Measurements from ENCODE around the gene CXCL11. TPM values are rescaled to one million over a fixed set of nuclear protein-coding genes. Genes with fewer than 3 reads are reported as not detected.
"Not testable (repeated sequence)": the region's sequence is repeated elsewhere in the genome, so short reads cannot be mapped to it uniquely, and the experiment has no call there.

Gene CXCL11
- total RNA-seq, 2 experiments from 2014 or later, result not detected

- Mint-ChIP-seq H3K4me3 (no peak overlapping the region), H3K9me3 (ENCODE audit: insufficient read depth) (no peaks in the 10 kb centered on the region), H3K4me1 (ENCODE audit: low read depth) (peaks cover 21% of the 10 kb centered on the region), H3K27me3 (ENCODE audit: low read depth) (peaks cover 2% of the 10 kb centered on the region), H3K36me3 (ENCODE audit: low read depth) (no peaks in the 10 kb centered on the region), H3K27ac (no peak overlapping the region)
- ChIA-PET POLR2A (no interaction called here), CTCF (interaction anchor here (1.0 to 2.1 kb wide), 3 partner anchors 65 to 144 kb away, joined by 4 to 26 read pairs (median 4); no protein-coding TSS in a partner anchor)
- no peak for ATAC-seq
- no peak for DNase-seq
Measured at GRCh38 chr4:76060506-76060905, 24.6 kb upstream of the CXCL11 start.

- Mint-ChIP-seq H3K27ac (no peak overlapping the region), H3K4me1 (ENCODE audit: low read depth) (peaks cover 28% of the 10 kb centered on the region), H3K9me3 (ENCODE audit: insufficient read depth) (no peaks in the 10 kb centered on the region), H3K4me3 (no peak overlapping the region), H3K27me3 (ENCODE audit: low read depth) (peaks cover 2% of the 10 kb centered on the region), H3K36me3 (ENCODE audit: low read depth) (no peaks in the 10 kb centered on the region)
- ATAC-seq (no peak), DNase-seq (no peak)
- POLR2A ChIA-PET, result no interaction called here
- CTCF ChIA-PET, result interaction anchor here (2.1 to 2.6 kb wide), 2 partner anchors 63 to 66 kb away, joined by 7 to 24 read pairs; no protein-coding TSS in a partner anchor
Measured at GRCh38 chr4:76059750-76060149, 23.9 kb upstream of the CXCL11 start.

GRCh38 chr4:76058888-76059426 lies 23.1 kb upstream of the CXCL11 start:
- H3K4me1 Mint-ChIP-seq (ENCODE audit: low read depth), result peaks cover 28% of the 10 kb centered on the region
- no peak overlapping the region for H3K4me3 Mint-ChIP-seq
- no peaks in the 10 kb centered on the region for H3K9me3 Mint-ChIP-seq (ENCODE audit: insufficient read depth)
- ChIA-PET CTCF (interaction anchor here (0.7 to 2.6 kb wide), 5 partner anchors 8 to 121 kb away, joined by 3 to 24 read pairs (median 3); no protein-coding TSS in a partner anchor), POLR2A (no interaction called here)
- peaks cover 2% of the 10 kb centered on the region for H3K27me3 Mint-ChIP-seq (ENCODE audit: low read depth)
- DNase-seq (no peak), ATAC-seq (no peak)
- no peak overlapping the region for H3K27ac Mint-ChIP-seq
- H3K36me3 Mint-ChIP-seq (ENCODE audit: low read depth), result no peaks in the 10 kb centered on the region

GRCh38 chr4:76058302-76058701 lies 22.4 kb upstream of the CXCL11 start:
- Mint-ChIP-seq H3K4me1 (ENCODE audit: low read depth) (peaks cover 28% of the 10 kb centered on the region), H3K27me3 (ENCODE audit: low read depth) (peaks cover 2% of the 10 kb centered on the region), H3K9me3 (ENCODE audit: insufficient read depth) (no peaks in the 10 kb centered on the region), H3K36me3 (ENCODE audit: low read depth) (no peaks in the 10 kb centered on the region), H3K4me3 (no peak overlapping the region), H3K27ac (no peak overlapping the region)
- POLR2A ChIA-PET, result no interaction called here
- CTCF ChIA-PET, result interaction anchor here (0.7 to 2.6 kb wide), 6 partner anchors 8 to 120 kb away, joined by 3 to 24 read pairs (median 3); no protein-coding TSS in a partner anchor
- ATAC-seq (no peak), DNase-seq (no peak)

- CTCF ChIA-PET, result interaction anchor here (1.1 to 4.1 kb wide), 3 partner anchors 11 to 60 kb away, joined by 3 to 26 read pairs (median 15); no protein-coding TSS in a partner anchor
- ATAC-seq (no peak), DNase-seq (no peak)
- H3K27ac Mint-ChIP-seq, result no peak overlapping the region
- H3K27me3 Mint-ChIP-seq (ENCODE audit: low read depth), result peaks cover 2% of the 10 kb centered on the region
- H3K4me1 Mint-ChIP-seq (ENCODE audit: low read depth), result peaks cover 25% of the 10 kb centered on the region
- POLR2A ChIA-PET, result no interaction called here
- no peaks in the 10 kb centered on the region for H3K9me3 Mint-ChIP-seq (ENCODE audit: insufficient read depth)
- no peak overlapping the region for H3K4me3 Mint-ChIP-seq
- no peaks in the 10 kb centered on the region for H3K36me3 Mint-ChIP-seq (ENCODE audit: low read depth)
Measured at GRCh38 chr4:76055421-76055820, 19.6 kb upstream of the CXCL11 start.

GRCh38 chr4:76055016-76055415 lies 19.1 kb upstream of the CXCL11 start:
- H3K4me1 Mint-ChIP-seq (ENCODE audit: low read depth), result peaks cover 22% of the 10 kb centered on the region
- H3K27me3 Mint-ChIP-seq (ENCODE audit: low read depth), result peaks cover 2% of the 10 kb centered on the region
- no peak overlapping the region for H3K4me3 Mint-ChIP-seq
- H3K9me3 Mint-ChIP-seq (ENCODE audit: insufficient read depth), result no peaks in the 10 kb centered on the region
- no peaks in the 10 kb centered on the region for H3K36me3 Mint-ChIP-seq (ENCODE audit: low read depth)
- peak; percentile 39 for ATAC-seq
- DNase-seq, result no peak
- ChIA-PET CTCF (interaction anchor here (1.1 to 4.1 kb wide), 4 partner anchors 12 to 126 kb away, joined by 3 to 26 read pairs (median 10); no protein-coding TSS in a partner anchor), POLR2A (interaction anchor here (0.7 kb wide), 1 partner anchor 63 kb away, joined by 3 read pairs; no protein-coding TSS in a partner anchor)
- H3K27ac Mint-ChIP-seq, result peak overlapping the region; percentile 13

GRCh38 chr4:76053730-76054129 lies 17.9 kb upstream of the CXCL11 start:
- CTCF ChIA-PET, result interaction anchor here (0.8 to 4.1 kb wide), 5 partner anchors 12 to 127 kb away, joined by 3 to 26 read pairs (median 4); no protein-coding TSS in a partner anchor
- Mint-ChIP-seq H3K36me3 (ENCODE audit: low read depth) (no peaks in the 10 kb centered on the region), H3K27me3 (ENCODE audit: low read depth) (peaks cover 2% of the 10 kb centered on the region), H3K4me3 (no peak overlapping the region), H3K9me3 (ENCODE audit: insufficient read depth) (no peaks in the 10 kb centered on the region), H3K27ac (no peak overlapping the region), H3K4me1 (ENCODE audit: low read depth) (peaks cover 13% of the 10 kb centered on the region)
- POLR2A ChIA-PET, result no interaction called here
- DNase-seq (no peak), ATAC-seq (no peak)

GRCh38 chr4:76050560-76051050 lies 14.7 kb upstream of the CXCL11 start:
- ATAC-seq; H3K27ac Mint-ChIP-seq; H3K9me3 Mint-ChIP-seq (ENCODE audit: insufficient read depth); H3K4me3 Mint-ChIP-seq; H3K36me3 Mint-ChIP-seq (ENCODE audit: low read depth); H3K27me3 Mint-ChIP-seq (ENCODE audit: low read depth); CTCF ChIA-PET; H3K4me1 Mint-ChIP-seq (ENCODE audit: low read depth); POLR2A ChIA-PET; DNase-seq: not testable (repeated sequence)

GRCh38 chr4:76049860-76050416 lies 14.1 kb upstream of the CXCL11 start:
- H3K27ac Mint-ChIP-seq; H3K4me1 Mint-ChIP-seq (ENCODE audit: low read depth); DNase-seq; H3K4me3 Mint-ChIP-seq; H3K36me3 Mint-ChIP-seq (ENCODE audit: low read depth); POLR2A ChIA-PET; H3K27me3 Mint-ChIP-seq (ENCODE audit: low read depth); ATAC-seq; CTCF ChIA-PET; H3K9me3 Mint-ChIP-seq (ENCODE audit: insufficient read depth): not testable (repeated sequence)

- H3K27me3 Mint-ChIP-seq (ENCODE audit: low read depth); H3K27ac Mint-ChIP-seq; H3K4me1 Mint-ChIP-seq (ENCODE audit: low read depth); POLR2A ChIA-PET; CTCF ChIA-PET; H3K9me3 Mint-ChIP-seq (ENCODE audit: insufficient read depth); ATAC-seq; H3K36me3 Mint-ChIP-seq (ENCODE audit: low read depth); H3K4me3 Mint-ChIP-seq; DNase-seq: not testable (repeated sequence)
Measured at GRCh38 chr4:76044686-76045085, 8.8 kb upstream of the CXCL11 start.

GRCh38 chr4:76043306-76043705 lies 7.4 kb upstream of the CXCL11 start:
- H3K27me3 Mint-ChIP-seq (ENCODE audit: low read depth); POLR2A ChIA-PET: not testable (repeated sequence)

GRCh38 chr4:76042241-76042998 lies 6.5 kb upstream of the CXCL11 start:
- DNase-seq; ATAC-seq; POLR2A ChIA-PET; H3K36me3 Mint-ChIP-seq (ENCODE audit: low read depth); H3K9me3 Mint-ChIP-seq (ENCODE audit: insufficient read depth); H3K4me1 Mint-ChIP-seq (ENCODE audit: low read depth); H3K27ac Mint-ChIP-seq; H3K27me3 Mint-ChIP-seq (ENCODE audit: low read depth): not testable (repeated sequence)
- CTCF ChIA-PET, result interaction anchor here (0.9 to 1.4 kb wide), 2 partner anchors 12 to 47 kb away, joined by 3 to 4 read pairs; no protein-coding TSS in a partner anchor
- H3K4me3 Mint-ChIP-seq, result peak overlapping the region; percentile 28

More at GRCh38 chr4:76043306-76043705, 7.4 kb upstream of the CXCL11 start:
- H3K4me1 Mint-ChIP-seq (ENCODE audit: low read depth); H3K4me3 Mint-ChIP-seq; H3K27ac Mint-ChIP-seq; H3K9me3 Mint-ChIP-seq (ENCODE audit: insufficient read depth); H3K36me3 Mint-ChIP-seq (ENCODE audit: low read depth); DNase-seq; CTCF ChIA-PET; ATAC-seq: not testable (repeated sequence)
